Stimulated activated CD8-positive, alpha-beta memory T cell treated with anti-CD3 and anti-CD28 coated beads, Interleukin-7, amount 100 ng/mL, for 48 hours (primary cell): ENCODE data around the gene PARVG.

Experiments used
- DNase-seq, 2 donors: peaks; one replicate each; pipeline ENCODE4 v3.0.0-alpha.2; 2020; ENCODE audit warnings: low read depth in 1 of 2; ENCODE audit errors: extremely low read depth in 1 of 2

Gene PARVG

GRCh38 chr22:44179196-44179988, 1.3 kb upstream of the PARVG start:
- no peak for DNase-seq

GRCh38 chr22:44179989-44180705, 578 bp upstream of the PARVG start:
- DNase-seq = no peak

DNA sequence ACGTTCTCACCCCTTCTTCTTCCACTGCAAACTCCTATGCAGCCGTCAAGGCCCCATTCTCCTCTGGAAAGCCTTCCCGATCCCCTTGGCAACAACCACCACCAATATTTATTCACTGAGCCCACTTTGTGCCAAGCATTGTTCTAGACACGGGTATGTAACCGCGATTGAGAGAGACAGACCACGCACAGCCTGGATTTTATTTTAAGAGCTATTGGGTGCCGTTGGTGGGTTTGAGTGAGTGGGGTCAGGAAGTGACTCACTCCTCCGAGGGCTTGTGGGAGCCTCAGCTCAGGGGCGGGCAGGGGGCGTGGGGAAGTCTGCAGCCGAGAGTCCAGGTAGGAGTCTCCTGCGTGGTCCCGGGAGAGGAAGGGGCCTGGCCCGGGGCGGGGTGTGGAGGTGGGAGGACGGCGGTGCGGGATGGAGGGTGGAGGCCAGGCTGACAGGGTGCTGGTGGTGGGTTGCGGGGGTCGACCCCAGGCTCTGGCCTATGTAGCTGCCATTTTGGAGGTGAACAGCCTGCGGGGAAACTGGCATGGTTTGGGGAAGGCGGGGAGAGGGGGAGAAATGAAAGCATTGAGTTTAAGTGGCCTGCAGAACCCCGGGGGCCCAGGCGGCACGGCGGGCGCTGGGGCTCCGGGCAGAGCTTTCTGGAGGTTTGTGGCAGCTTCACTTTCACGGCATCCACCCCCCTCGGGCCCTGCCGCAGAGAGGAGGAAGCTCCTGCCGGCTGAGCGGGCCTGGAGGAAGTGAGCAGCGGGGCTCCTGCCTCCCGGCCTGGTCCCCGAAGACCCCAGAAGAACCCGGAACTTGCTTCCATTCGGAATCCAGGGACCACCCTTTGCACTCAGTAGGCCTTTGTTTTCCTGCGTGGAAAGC, 547 bp downstream of the PARVG start:
- peak in 1 of 2 donors; percentile 53 for DNase-seq

GRCh38 chr22:44181912-44182587, 1.3 kb downstream of the PARVG start:
- peak in 1 of 2 donors; percentile 7 for DNase-seq

GRCh38 chr22:44182588-44183286, 2.0 kb downstream of the PARVG start:
- DNase-seq = peak in 1 of 2 donors; percentile 26

GRCh38 chr22:44183287-44183588, 2.5 kb downstream of the PARVG start:
- no peak for DNase-seq

GRCh38 chr22:44184006-44184405, 3.3 kb downstream of the PARVG start:
- DNase-seq = no peak

DNA sequence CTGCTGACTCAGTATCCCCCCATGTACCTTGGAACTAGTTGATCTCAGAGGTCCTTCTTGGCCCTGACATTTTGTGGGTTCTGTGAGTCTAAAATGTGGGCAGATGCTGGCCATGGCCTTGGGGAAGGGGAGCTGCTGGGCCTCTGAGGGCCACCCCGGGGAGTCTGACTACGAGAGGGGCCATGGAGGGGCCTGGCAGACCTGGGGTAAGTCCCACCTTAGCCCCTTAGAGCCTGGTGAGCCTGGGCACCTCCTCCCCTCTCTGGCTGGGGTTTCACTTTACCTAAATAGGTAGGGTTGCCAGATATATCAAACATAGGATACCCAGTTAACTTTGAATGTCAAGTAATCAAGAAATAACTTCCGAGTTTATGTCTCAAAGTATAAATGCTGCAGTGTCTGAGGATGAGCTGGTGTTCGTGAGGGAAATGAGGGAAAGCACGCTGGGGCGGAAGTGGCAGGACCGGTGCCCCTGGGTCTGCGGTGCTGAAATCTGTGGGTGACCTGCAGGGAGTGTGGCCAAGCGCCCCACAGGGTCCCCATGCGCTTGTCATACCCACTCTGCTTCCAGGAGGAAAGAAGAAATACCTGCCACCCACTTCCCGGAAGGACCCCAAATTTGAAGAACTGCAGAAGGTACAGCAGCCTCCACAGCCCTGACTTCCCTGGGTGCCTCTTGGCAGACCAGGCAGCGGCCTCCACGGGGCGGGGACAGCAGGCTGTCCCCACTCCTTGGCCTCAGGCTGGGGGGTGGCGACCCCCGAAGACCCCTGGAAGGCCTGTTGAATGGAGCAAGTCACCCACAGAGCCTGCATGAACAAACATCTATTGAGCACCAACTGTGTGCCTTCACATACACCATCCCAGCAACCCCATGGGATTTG, 4.8 kb downstream of the PARVG start:
- DNase-seq = no peak

- no peak for DNase-seq
Measured at GRCh38 chr22:44186121-44186510, 5.4 kb downstream of the PARVG start.

GRCh38 chr22:44186737-44187136, 6.0 kb downstream of the PARVG start:
- no peak for DNase-seq

DNA sequence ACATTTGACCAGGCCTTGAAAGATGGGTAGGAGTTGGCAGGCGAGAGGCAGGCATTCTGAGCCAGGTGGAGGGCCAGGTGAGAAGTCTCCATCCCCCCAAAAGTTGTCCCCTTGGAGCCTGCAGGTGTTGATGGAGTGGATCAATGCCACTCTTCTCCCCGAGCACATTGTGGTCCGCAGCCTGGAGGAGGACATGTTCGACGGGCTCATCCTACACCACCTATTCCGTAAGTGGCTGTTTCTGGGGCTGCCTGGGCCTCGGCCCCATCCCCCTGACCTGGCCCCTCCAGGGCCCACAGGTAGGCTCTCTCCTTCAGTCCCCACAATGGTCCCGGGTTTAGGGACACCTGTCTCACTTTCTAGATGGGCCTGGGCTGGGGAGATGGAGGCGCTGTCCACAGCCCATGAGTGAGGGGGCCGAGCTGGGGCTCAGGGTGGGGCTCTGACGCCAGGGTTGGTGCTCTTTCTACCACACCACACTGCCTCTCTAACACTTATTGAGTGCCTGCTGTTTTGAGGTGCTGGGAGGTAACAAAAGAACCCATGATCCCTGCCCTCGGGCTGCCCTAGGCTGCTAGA, 7.0 kb downstream of the PARVG start:
- DNase-seq = no peak

DNA sequence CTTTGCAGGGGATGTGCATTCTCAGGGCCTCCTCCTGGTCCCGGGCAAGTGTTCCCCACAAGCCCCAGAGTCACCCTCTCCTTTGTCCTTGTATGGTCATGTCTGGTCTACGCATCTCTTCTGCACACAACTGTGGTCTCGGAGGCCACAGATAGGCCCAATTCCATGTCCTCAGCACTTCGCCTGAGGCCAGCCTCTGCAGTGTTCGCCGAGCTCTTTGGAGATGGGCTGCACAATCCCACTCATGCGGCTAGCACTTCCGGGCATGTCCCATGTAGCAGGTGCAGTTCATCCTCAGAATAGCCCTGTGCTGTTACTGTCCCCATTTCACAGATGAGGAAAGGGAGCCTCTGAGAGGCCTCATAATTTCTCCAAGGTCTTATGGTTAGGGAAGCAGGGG, 7.6 kb downstream of the PARVG start:
- DNase-seq = no peak

GRCh38 chr22:44188986-44189630, 8.4 kb downstream of the PARVG start:
- DNase-seq = no peak

- no peak for DNase-seq
Measured at GRCh38 chr22:44190381-44190976, 9.8 kb downstream of the PARVG start.

DNA sequence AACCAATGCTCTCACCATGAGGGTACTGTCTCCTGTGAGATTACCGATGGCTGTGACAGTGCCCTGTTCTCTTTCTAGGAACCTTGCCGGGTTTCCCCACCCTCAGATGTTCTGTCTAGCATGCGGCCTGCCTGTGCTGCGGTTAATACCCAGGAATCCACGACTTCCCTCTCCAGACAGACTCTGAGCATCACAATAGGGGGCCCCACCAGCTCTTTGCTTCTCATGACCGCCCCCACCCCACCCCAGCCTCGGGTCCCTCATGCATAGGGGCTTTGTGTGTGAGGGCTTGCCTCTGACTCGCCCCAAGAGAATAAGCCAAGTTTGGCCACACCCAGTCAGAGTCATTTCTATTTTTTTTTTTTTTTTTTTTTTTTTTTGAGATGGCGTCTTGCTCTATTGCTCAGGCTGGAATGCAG, 10.3 kb downstream of the PARVG start:
- peak; percentile 34 to 55 for DNase-seq

DNA sequence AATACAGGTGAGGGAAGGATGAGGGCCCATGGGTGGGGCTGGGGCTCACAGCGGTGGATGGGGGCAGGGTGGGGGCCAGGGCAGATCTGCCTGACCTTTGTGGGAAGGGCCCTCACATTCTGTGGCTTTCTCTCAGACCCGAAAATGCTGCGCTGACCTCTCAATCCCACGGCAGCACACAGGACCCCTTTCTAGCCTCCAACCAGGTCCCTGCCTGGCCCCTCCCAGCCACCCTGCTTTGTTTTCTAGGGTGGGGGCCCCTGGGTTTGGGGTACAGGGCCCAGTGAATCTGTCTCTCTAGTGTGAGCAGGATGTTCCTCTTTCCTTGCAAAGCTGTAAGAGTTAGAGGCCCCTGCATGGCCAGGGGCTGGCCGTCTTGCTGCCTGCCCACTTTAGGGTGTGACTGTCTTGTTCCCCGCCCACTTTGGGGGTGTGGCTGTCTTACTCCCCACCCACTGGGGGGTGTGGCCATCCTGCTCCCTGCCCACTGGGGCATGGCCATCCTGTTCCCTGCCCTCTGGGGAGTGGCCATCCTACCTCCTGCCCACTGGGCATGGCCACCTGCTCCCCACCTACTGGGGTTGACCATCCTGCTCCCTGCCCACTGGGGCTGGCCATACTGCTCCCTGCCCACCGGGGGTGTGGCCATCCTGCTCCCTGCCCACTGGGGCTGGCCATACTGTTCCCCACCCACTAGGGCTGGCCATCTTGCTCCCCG, 11.5 kb downstream of the PARVG start:
- DNase-seq = no peak

DNA sequence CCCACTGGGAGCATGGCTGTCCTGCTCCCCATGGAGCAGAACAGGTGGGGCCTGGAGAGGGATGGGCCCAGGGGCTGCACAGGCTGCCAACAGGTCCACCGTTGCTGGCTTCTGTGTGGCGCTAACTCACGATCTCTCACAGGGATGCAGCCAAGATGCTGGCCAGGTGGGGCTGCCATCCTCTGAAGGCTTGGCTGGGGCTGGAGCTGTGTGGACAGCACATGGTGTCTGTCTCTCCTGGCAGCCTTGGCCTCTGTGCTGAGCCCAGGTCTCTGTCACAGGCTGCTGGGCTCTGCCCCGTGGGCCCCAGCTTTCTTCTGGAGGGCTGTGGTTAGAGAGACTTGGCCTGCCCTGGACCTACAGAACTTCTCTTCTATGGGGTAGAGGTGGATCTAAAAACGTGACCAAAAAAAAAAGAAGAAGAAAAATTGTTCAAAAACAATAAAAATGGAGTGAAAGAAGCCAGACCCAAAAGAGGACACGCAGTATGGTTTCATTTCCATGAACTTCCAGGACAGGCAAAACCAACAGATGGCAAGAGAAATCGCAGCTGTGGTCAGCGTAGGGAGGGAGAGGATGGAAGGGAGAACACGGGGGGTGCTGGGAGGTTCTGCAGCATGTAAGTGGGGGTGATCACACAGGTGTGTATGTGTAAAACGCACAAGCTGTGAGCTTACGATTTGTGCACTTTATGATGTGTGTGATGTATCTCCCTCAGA, 12.2 kb downstream of the PARVG start:
- DNase-seq = no peak
